Activated T-cell treated with anti-CD3 and anti-CD28 coated beads, Interleukin-2, amount 50 U/mL, for 4 hours (primary cell): ENCODE measurements around the gene ATRNL1. TPM values are rescaled to one million over a fixed set of nuclear protein-coding genes. Genes with fewer than 3 reads are reported as not detected.

Experiments
- ATAC-seq, 2 donors: fragments of 200-7000 bp; cut with Tn5 transposase; one replicate each; pipeline ENCODE4 v1.10.0; 2021
- DNase-seq: peaks from one replicate; pipeline ENCODE4 v3.0.0-alpha.2; 2020
- H3K27me3 Mint-ChIP-seq: one replicate; pipeline ENCODE4 v1.8.0; 2021; ENCODE audit warnings: low read depth, mixed read lengths
- H3K36me3 Mint-ChIP-seq: one replicate; pipeline ENCODE4 v1.8.0; 2022; ENCODE audit warnings: mixed read lengths; ENCODE audit not compliant: insufficient read depth
- H3K4me1 Mint-ChIP-seq: one replicate; pipeline ENCODE4 v1.8.0; 2021; ENCODE audit warnings: low read depth, mixed read lengths
- H3K4me3 Mint-ChIP-seq: one replicate; pipeline ENCODE4 v1.8.0; 2021; ENCODE audit warnings: mild to moderate bottlenecking, moderate library complexity, mixed read lengths
- H3K9me3 Mint-ChIP-seq: one replicate; pipeline ENCODE4 v1.8.0; 2021; ENCODE audit warnings: mixed read lengths
- total RNA-seq, 3 donors: library from RNA; stranded (reverse); gene quantifications; one replicate each; pipeline ENCODE4 v1.2.1, GENCODE V29; 2021

ATRNL1 gene
- total RNA-seq, 3 donors from 2014 or later = 0.11 to 0.16 TPM; not detected in 1

DNA sequence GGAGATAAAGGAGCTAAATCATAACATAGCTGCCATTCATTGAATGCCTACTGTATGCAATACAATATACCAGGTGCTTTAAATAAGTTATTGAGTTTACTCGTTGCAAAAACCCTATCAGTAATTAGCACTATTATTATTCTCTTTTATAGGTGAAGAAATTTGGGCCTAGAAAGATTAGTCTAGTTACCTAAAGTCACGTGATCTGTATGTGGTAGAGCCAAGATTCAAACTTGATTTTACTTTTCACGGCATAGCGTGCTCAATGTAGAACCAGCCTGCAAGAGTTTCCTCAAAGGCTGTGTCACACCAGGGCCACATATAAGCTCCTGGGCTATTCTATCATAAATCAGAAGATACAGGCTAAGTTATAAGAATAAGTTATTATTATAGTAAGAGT, 740.0 kb downstream of the ATRNL1 start:
- Mint-ChIP-seq H3K4me1 (no peaks in the 10 kb centered on the region), H3K27me3 (no peaks in the 10 kb centered on the region), H3K36me3 (no peaks in the 10 kb centered on the region), H3K9me3 (peaks cover 5% of the 10 kb centered on the region), H3K4me3 (no peak overlapping the region)
- ATAC-seq (no peak), DNase-seq (no peak)

- ATAC-seq = no peak
- Mint-ChIP-seq H3K4me3 (no peak overlapping the region), H3K27me3 (no peaks in the 10 kb centered on the region), H3K4me1 (no peaks in the 10 kb centered on the region), H3K36me3 (no peaks in the 10 kb centered on the region), H3K9me3 (no peaks in the 10 kb centered on the region)
- no peak for DNase-seq
Measured at GRCh38 chr10:115844591-115844990, 751.4 kb downstream of the ATRNL1 start.

DNA sequence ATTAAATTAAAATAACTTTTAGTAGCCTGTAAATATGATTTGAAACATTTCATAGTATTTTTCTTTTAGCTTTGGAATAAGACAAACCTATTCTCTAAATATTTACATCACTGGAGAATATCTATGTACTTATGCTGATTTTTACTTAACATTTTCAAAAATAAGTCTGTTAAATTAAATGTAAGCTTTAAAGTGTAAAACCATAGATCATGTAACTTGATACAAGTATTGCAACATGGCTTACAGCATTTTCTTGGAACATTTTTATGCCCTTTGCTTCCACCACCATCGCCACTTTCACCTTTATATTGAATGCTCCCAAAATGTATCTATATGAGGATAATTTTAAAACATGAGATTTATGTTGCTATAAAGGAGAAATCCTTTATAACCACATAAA, 752.8 kb downstream of the ATRNL1 start:
- H3K4me1 Mint-ChIP-seq = no peaks in the 10 kb centered on the region
- no peak for ATAC-seq
- H3K9me3 Mint-ChIP-seq = no peaks in the 10 kb centered on the region
- DNase-seq = no peak
- H3K36me3 Mint-ChIP-seq = no peaks in the 10 kb centered on the region
- H3K27me3 Mint-ChIP-seq = no peaks in the 10 kb centered on the region
- H3K4me3 Mint-ChIP-seq = no peak overlapping the region

- ATAC-seq (no peak), DNase-seq (no peak)
- Mint-ChIP-seq H3K4me1 (no peaks in the 10 kb centered on the region), H3K36me3 (no peaks in the 10 kb centered on the region), H3K27me3 (no peaks in the 10 kb centered on the region), H3K9me3 (no peaks in the 10 kb centered on the region), H3K4me3 (no peak overlapping the region)
Measured at GRCh38 chr10:115846528-115846927, 753.4 kb downstream of the ATRNL1 start.

DNA sequence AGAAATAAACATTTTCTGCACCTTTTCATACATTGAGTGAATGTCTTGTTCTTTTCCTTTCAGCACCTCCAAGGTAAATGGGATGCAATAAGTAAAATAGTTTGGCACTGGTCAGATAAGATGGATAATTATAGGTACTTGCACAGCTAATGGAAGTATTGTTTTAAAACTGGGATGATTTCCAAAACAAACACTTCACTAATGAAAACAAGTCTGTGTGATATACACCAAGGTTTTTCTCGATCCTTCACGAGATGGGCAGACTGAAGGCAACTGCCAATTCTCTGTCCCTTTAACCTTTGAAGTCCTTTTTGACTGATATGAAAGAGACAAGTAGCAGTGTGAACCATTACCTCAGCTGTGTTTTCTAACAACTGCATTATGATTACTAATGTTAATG, 756.0 kb downstream of the ATRNL1 start:
- no peak for DNase-seq
- H3K9me3 Mint-ChIP-seq = no peaks in the 10 kb centered on the region
- H3K27me3 Mint-ChIP-seq = no peaks in the 10 kb centered on the region
- H3K4me3 Mint-ChIP-seq = no peak overlapping the region
- ATAC-seq = no peak
- H3K36me3 Mint-ChIP-seq = no peaks in the 10 kb centered on the region
- H3K4me1 Mint-ChIP-seq = no peaks in the 10 kb centered on the region

DNA sequence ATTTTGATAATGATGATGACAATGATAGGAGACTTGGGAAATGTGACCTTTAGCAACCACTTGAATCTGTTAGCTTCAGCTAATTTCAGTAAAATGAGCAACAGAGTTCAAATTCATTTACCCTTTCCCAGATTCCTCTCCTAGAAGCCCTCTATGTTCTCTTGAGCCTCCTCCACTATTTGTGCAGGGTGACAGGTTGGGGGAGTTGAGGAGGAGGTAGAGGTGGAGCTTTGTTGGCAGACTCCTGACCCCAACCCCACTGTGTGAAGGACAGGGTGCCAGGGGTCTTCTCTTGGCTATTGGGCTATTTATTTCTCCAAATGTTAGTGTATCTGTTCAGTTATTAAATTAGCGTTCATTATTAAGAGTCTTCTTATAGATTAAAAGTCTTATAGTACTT, 757.5 kb downstream of the ATRNL1 start:
- no peak for ATAC-seq
- H3K4me1 Mint-ChIP-seq = no peaks in the 10 kb centered on the region
- no peak overlapping the region for H3K4me3 Mint-ChIP-seq
- no peaks in the 10 kb centered on the region for H3K36me3 Mint-ChIP-seq
- H3K9me3 Mint-ChIP-seq = no peaks in the 10 kb centered on the region
- H3K27me3 Mint-ChIP-seq = no peaks in the 10 kb centered on the region
- no peak for DNase-seq

- no peak for ATAC-seq
- Mint-ChIP-seq H3K4me1 (no peaks in the 10 kb centered on the region), H3K9me3 (no peaks in the 10 kb centered on the region), H3K4me3 (no peak overlapping the region), H3K27me3 (no peaks in the 10 kb centered on the region), H3K36me3 (no peaks in the 10 kb centered on the region)
- no peak for DNase-seq
Measured at GRCh38 chr10:115851695-115852094, 758.5 kb downstream of the ATRNL1 start.

- H3K36me3 Mint-ChIP-seq = no peaks in the 10 kb centered on the region
- DNase-seq (no peak), ATAC-seq (no peak)
- H3K9me3 Mint-ChIP-seq = peaks cover 3% of the 10 kb centered on the region
- H3K4me3 Mint-ChIP-seq = no peak overlapping the region
- H3K4me1 Mint-ChIP-seq = no peaks in the 10 kb centered on the region
- H3K27me3 Mint-ChIP-seq = no peaks in the 10 kb centered on the region
Measured at GRCh38 chr10:115854740-115855435, 761.7 kb downstream of the ATRNL1 start.

GRCh38 chr10:115856580-115856979, 763.4 kb downstream of the ATRNL1 start:
- ATAC-seq = no peak
- H3K9me3 Mint-ChIP-seq = peaks cover 7% of the 10 kb centered on the region

GRCh38 chr10:115857856-115858255, 764.7 kb downstream of the ATRNL1 start:
- Mint-ChIP-seq H3K36me3 (no peaks in the 10 kb centered on the region), H3K9me3 (peaks cover 7% of the 10 kb centered on the region), H3K4me1 (no peaks in the 10 kb centered on the region), H3K4me3 (no peak overlapping the region), H3K27me3 (no peaks in the 10 kb centered on the region)
- DNase-seq (no peak), ATAC-seq (no peak)

More at GRCh38 chr10:115856580-115856979, 763.4 kb downstream of the ATRNL1 start:
- no peaks in the 10 kb centered on the region for H3K27me3 Mint-ChIP-seq
- no peaks in the 10 kb centered on the region for H3K36me3 Mint-ChIP-seq
- H3K4me3 Mint-ChIP-seq = no peak overlapping the region
- no peak for DNase-seq
- no peaks in the 10 kb centered on the region for H3K4me1 Mint-ChIP-seq

GRCh38 chr10:115860182-115861107, 767.3 kb downstream of the ATRNL1 start:
- Mint-ChIP-seq H3K36me3 (no peaks in the 10 kb centered on the region), H3K9me3 (peaks cover 7% of the 10 kb centered on the region), H3K4me3 (no peak overlapping the region), H3K27me3 (no peaks in the 10 kb centered on the region), H3K4me1 (no peaks in the 10 kb centered on the region)
- DNase-seq (no peak), ATAC-seq (no peak)

DNA sequence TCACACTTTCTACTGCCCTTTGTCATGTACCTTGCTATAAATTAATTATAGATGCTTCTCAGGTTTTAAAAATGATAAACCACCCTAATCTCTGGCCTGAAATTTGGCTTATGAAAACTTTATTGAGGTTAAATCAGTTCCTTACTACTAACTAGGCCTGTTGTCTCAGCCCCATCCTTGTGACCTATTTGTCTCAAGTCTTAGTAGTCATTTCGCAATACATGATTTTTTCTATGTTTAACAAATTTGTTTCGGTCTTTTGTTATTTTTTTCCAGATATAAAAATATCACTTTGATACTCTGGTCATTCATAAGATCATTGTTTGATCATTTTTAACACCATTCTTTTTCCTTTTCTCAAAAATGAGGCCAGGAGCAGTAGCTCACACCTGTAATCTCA, 768.3 kb downstream of the ATRNL1 start:
- no peak overlapping the region for H3K4me3 Mint-ChIP-seq
- DNase-seq (no peak), ATAC-seq (no peak)
- H3K9me3 Mint-ChIP-seq = peaks cover 7% of the 10 kb centered on the region
- H3K36me3 Mint-ChIP-seq = no peaks in the 10 kb centered on the region
- H3K27me3 Mint-ChIP-seq = no peaks in the 10 kb centered on the region
- no peaks in the 10 kb centered on the region for H3K4me1 Mint-ChIP-seq

GRCh38 chr10:115861864-115862263, 768.7 kb downstream of the ATRNL1 start:
- no peaks in the 10 kb centered on the region for H3K4me1 Mint-ChIP-seq
- no peak overlapping the region for H3K4me3 Mint-ChIP-seq
- peaks cover 7% of the 10 kb centered on the region for H3K9me3 Mint-ChIP-seq
- no peak for ATAC-seq
- DNase-seq = no peak
- no peaks in the 10 kb centered on the region for H3K27me3 Mint-ChIP-seq
- no peaks in the 10 kb centered on the region for H3K36me3 Mint-ChIP-seq

DNA sequence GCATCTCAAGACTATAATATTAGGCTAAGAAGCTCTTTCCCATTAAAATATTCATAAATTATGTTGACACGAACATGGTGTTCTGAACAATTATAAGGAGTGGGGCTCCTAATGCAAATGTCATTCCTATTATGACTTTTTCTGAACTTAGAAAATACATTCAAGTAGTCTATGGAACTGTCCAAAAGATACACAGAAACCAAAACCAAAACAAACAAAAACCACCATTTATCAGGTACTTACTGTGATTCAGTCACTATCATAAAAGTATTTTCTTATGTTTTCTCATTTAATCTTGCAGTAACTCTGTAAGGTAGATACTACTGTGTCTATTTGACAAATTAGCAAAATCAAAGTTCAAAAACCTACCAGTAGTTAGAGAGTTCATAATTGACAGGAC, 773.0 kb downstream of the ATRNL1 start:
- no peak for ATAC-seq
- no peaks in the 10 kb centered on the region for H3K4me1 Mint-ChIP-seq
- H3K4me3 Mint-ChIP-seq = no peak overlapping the region
- no peak for DNase-seq
- no peaks in the 10 kb centered on the region for H3K9me3 Mint-ChIP-seq
- no peaks in the 10 kb centered on the region for H3K27me3 Mint-ChIP-seq
- H3K36me3 Mint-ChIP-seq = no peaks in the 10 kb centered on the region

- ATAC-seq (no peak), DNase-seq (no peak)
- H3K9me3 Mint-ChIP-seq = no peaks in the 10 kb centered on the region
- no peaks in the 10 kb centered on the region for H3K27me3 Mint-ChIP-seq
- H3K4me1 Mint-ChIP-seq = no peaks in the 10 kb centered on the region
- no peak overlapping the region for H3K4me3 Mint-ChIP-seq
- no peaks in the 10 kb centered on the region for H3K36me3 Mint-ChIP-seq
Measured at GRCh38 chr10:115866691-115867090, 773.5 kb downstream of the ATRNL1 start.
